CD8-positive, alpha-beta memory T cell (primary cell): ENCODE data around the gene SPA17. TPM values are rescaled to one million over a fixed set of nuclear protein-coding genes. Genes with fewer than 3 reads are reported as not detected.

Experiments used
- CTCF ChIA-PET: fragments of 350-600 bp; sonication (Branson Sonifier 250); formaldehyde crosslinking; loops from one replicate; lab custom pipeline; 2021; ENCODE audit warnings: antibody characterized with exemption; lab: Charles Lee
- POLR2A ChIA-PET: fragments of 350-600 bp; sonication (Branson Sonifier 250); formaldehyde crosslinking; loops from one replicate; lab custom pipeline; 2021; ENCODE audit warnings: antibody characterized with exemption; lab: Charles Lee
- DNase-seq, 5 donors: peaks; one replicate each; pipeline versions ENCODE4 v3.0.0 to v3.0.0-alpha.2; 2020 to 2022; ENCODE audit warnings: mixed read lengths in 1 of 5
- H3K27ac ChIP-seq: one replicate; pipeline ENCODE4 v1.7.0; 2013; ENCODE audit warnings: low read depth, mild to moderate bottlenecking, low read length, moderate library complexity
- H3K27me3 ChIP-seq: 2 replicates; pipeline ENCODE4 v1.7.0; 2013; ENCODE audit warnings: low read length, mild to moderate bottlenecking; ENCODE audit not compliant: insufficient read depth, poor library complexity, severe bottlenecking
- H3K36me3 ChIP-seq: 2 replicates; pipeline ENCODE4 v1.7.0; 2013; ENCODE audit warnings: mild to moderate bottlenecking, low read length, moderate library complexity; ENCODE audit not compliant: insufficient read depth
- H3K4me1 ChIP-seq: 2 replicates; pipeline ENCODE4 v1.7.0; 2013; ENCODE audit warnings: mild to moderate bottlenecking, low read length, moderate library complexity; ENCODE audit not compliant: insufficient read depth
- H3K4me3 ChIP-seq: 2 replicates; pipeline ENCODE4 v1.7.0; 2013; ENCODE audit warnings: mild to moderate bottlenecking, low read length
- H3K9me3 ChIP-seq: 2 replicates; pipeline ENCODE4 v1.7.0; 2013; ENCODE audit warnings: mild to moderate bottlenecking, low read length
- H3K27ac Mint-ChIP-seq, 8 donors: one replicate each; pipeline ENCODE4 v1.8.0; 2020 to 2021; ENCODE audit warnings: mixed read lengths in 8 of 8, mild to moderate bottlenecking in 6 of 8, inconsistent platforms in 3 of 8, moderate library complexity in 3 of 8
- H3K27me3 Mint-ChIP-seq, 2 donors: one replicate each; pipeline ENCODE4 v1.8.0; 2020 to 2021; ENCODE audit warnings: mixed read lengths in 2 of 2, mild to moderate bottlenecking in 1 of 2, moderate library complexity in 1 of 2
- H3K36me3 Mint-ChIP-seq, 3 donors: one replicate each; pipeline ENCODE4 v1.8.0; 2020 to 2021; ENCODE audit warnings: mixed read lengths in 3 of 3, inconsistent platforms in 1 of 3, mild to moderate bottlenecking in 1 of 3
- H3K4me1 Mint-ChIP-seq, 3 donors: one replicate each; pipeline ENCODE4 v1.8.0; 2020 to 2021; ENCODE audit warnings: mixed read lengths in 3 of 3, inconsistent platforms in 1 of 3, mild to moderate bottlenecking in 1 of 3
- H3K4me3 Mint-ChIP-seq, 7 donors: one replicate each; pipeline ENCODE4 v1.8.0; 2020 to 2021; ENCODE audit warnings: mixed read lengths in 7 of 7, mild to moderate bottlenecking in 6 of 7, moderate library complexity in 4 of 7, inconsistent platforms in 2 of 7
- H3K9me3 Mint-ChIP-seq, 5 donors: one replicate each; pipeline ENCODE4 v1.8.0; 2020 to 2022; ENCODE audit warnings: mixed read lengths in 5 of 5, mild to moderate bottlenecking in 3 of 5, moderate library complexity in 2 of 5, inconsistent platforms in 1 of 5
- polyA plus RNA-seq: library from polyadenylated mRNA; unstranded; fragments of 300-500 nt; fragmentation: Illumina TruSeq; gene quantifications from one replicate; pipeline ENCODE4 v1.2.3, GENCODE V29; 2021
- total RNA-seq, 2 experiments: library from RNA; stranded (reverse); gene quantifications; one replicate each; pipeline ENCODE4 v1.2.3, GENCODE V29; 2021

SPA17 gene
- total and polyA plus RNA-seq, 3 experiments from 2014 or later: 1.4 to 3.9 (median 2.2) TPM

GRCh38 chr11:124746621-124747243 is 73.0 kb downstream of the SPA17 start:
- Mint-ChIP-seq H3K4me1 (peaks cover 4 to 14% (median 7%) of the 10 kb centered on the region in 3 donors), H3K36me3 (peaks cover 0 to 6% (median 0%) of the 10 kb centered on the region in 3 donors), H3K4me3 (peak overlapping the region; percentile 90 to 97 (median 95)), H3K27ac (peak overlapping the region; percentile 46 to 93 (median 90)), H3K9me3 (no peaks in the 10 kb centered on the region), H3K27me3 (peaks cover 8 to 14% of the 10 kb centered on the region in 2 donors)
- H3K4me3 ChIP-seq: peak overlapping the region; percentile 97
- no peaks in the 10 kb centered on the region for H3K9me3 ChIP-seq
- peak overlapping the region; percentile 76 for H3K27ac ChIP-seq
- CTCF ChIA-PET: interaction anchor here (0.5 to 6.2 kb wide), 26 partner anchors 9 to 124 kb away, joined by 3 to 73 read pairs (median 4); partner anchors contain the start of genes ESAM, MSANTD2, SIAE and SPA17
- peaks cover 9% of the 10 kb centered on the region for H3K4me1 ChIP-seq
- H3K27me3 ChIP-seq: no peaks in the 10 kb centered on the region
- POLR2A ChIA-PET: interaction anchor here (1.0 to 1.5 kb wide), 7 partner anchors 11 to 823 kb away, joined by 4 to 23 read pairs (median 7); partner anchors contain the start of genes EI24, MSANTD2, SIAE and SPA17
- no peaks in the 10 kb centered on the region for H3K36me3 ChIP-seq
- DNase-seq: peak; percentile 71 to 86 (median 81)

Other genes with a start within 250 kb of the SPA17 start
- gene OR8B4, start 249.0 kb upstream of the SPA17 start, total RNA-seq: not detected
- gene OR8B4, start 249.0 kb upstream of the SPA17 start, polyA plus RNA-seq: not detected
- not detected for gene OR8B8, start 228.2 kb upstream of the SPA17 start, total RNA-seq
- gene OR8B8, start 228.2 kb upstream of the SPA17 start, polyA plus RNA-seq: not detected
- gene OR8B12, start 130.2 kb upstream of the SPA17 start, total RNA-seq: not detected
- not detected for gene OR8B12, start 130.2 kb upstream of the SPA17 start, polyA plus RNA-seq
- gene OR8A1, start 103.9 kb upstream of the SPA17 start, total RNA-seq: not detected
- gene OR8A1, start 103.9 kb upstream of the SPA17 start, polyA plus RNA-seq: not detected
- not detected for gene PANX3, start 62.5 kb upstream of the SPA17 start, total RNA-seq
- gene PANX3, start 62.5 kb upstream of the SPA17 start, polyA plus RNA-seq: not detected
- 10 to 100 TPM; 38.4 to 49.5 TPM for gene TBRG1, start 51.0 kb upstream of the SPA17 start, total RNA-seq
- 36.3 TPM for gene TBRG1, start 51.0 kb upstream of the SPA17 start, polyA plus RNA-seq
- gene SIAE, start 165 bp upstream of the SPA17 start, total RNA-seq: 1 to 10 TPM; 4.0 to 5.2 TPM
- 0.85 TPM for gene SIAE, start 165 bp upstream of the SPA17 start, polyA plus RNA-seq
- 1 to 10 TPM; 4.6 to 6.4 TPM for gene NRGN, start 66.0 kb downstream of the SPA17 start, total RNA-seq
- gene NRGN, start 66.0 kb downstream of the SPA17 start, polyA plus RNA-seq: not detected
- under 1 TPM; 0.24 to 0.40 TPM for gene VSIG2, start 78.4 kb downstream of the SPA17 start, total RNA-seq
- not detected for gene VSIG2, start 78.4 kb downstream of the SPA17 start, polyA plus RNA-seq
- gene ESAM, start 88.4 kb downstream of the SPA17 start, total RNA-seq: under 1 TPM; 0.35 to 0.77 TPM
- gene ESAM, start 88.4 kb downstream of the SPA17 start, polyA plus RNA-seq: not detected
- gene MSANTD2, start 126.5 kb downstream of the SPA17 start, total RNA-seq: 10 to 100 TPM; 12.3 to 13.2 TPM
- 4.4 TPM for gene MSANTD2, start 126.5 kb downstream of the SPA17 start, polyA plus RNA-seq
- 1 to 10 TPM; 7.7 to 9.4 TPM for gene ROBO3, start 191.5 kb downstream of the SPA17 start, total RNA-seq
- 2.2 TPM for gene ROBO3, start 191.5 kb downstream of the SPA17 start, polyA plus RNA-seq
- gene ROBO4, start 224.0 kb downstream of the SPA17 start, total RNA-seq: not detected
- gene ROBO4, start 224.0 kb downstream of the SPA17 start, polyA plus RNA-seq: not detected
- gene HEPN1, start 245.3 kb downstream of the SPA17 start, total RNA-seq: not detected
- gene HEPN1, start 245.3 kb downstream of the SPA17 start, polyA plus RNA-seq: not detected